Glomerular visceral epithelial cell (primary cell): ENCODE measurements around the gene NDUFA11.
"Not testable (repeated sequence)": the region's sequence is repeated elsewhere in the genome, so short reads cannot be mapped to it uniquely, and the experiment has no call there.

Experiments used
- DNase-seq: peaks from one replicate; pipeline ENCODE4 v3.0.0-alpha.2; 2016; ENCODE audit errors: extremely low spot score

NDUFA11 gene

GRCh38 chr19:5890099-5890498 is 13.5 kb downstream of the NDUFA11 start:
- DNase-seq = no peak

GRCh38 chr19:5889288-5889971 is 14.2 kb downstream of the NDUFA11 start:
- no peak for DNase-seq

GRCh38 chr19:5884065-5884811 is 19.4 kb downstream of the NDUFA11 start:
- DNase-seq = not testable (repeated sequence)

GRCh38 chr19:5883157-5883873 is 20.3 kb downstream of the NDUFA11 start:
- DNase-seq = not testable (repeated sequence)

- no peak for DNase-seq
Measured at GRCh38 chr19:5882421-5882968, 21.1 kb downstream of the NDUFA11 start.

GRCh38 chr19:5881543-5882299 is 21.9 kb downstream of the NDUFA11 start:
- no peak for DNase-seq

GRCh38 chr19:5880604-5881078 is 22.9 kb downstream of the NDUFA11 start:
- peak; percentile 71 for DNase-seq

- no peak for DNase-seq
Measured at GRCh38 chr19:5880196-5880595, 23.4 kb downstream of the NDUFA11 start.

GRCh38 chr19:5877882-5878281 is 25.7 kb downstream of the NDUFA11 start:
- DNase-seq = no peak

GRCh38 chr19:5877427-5877826 is 26.2 kb downstream of the NDUFA11 start:
- no peak for DNase-seq

- peak; percentile 38 for DNase-seq
Measured at GRCh38 chr19:5874496-5874895, 29.1 kb downstream of the NDUFA11 start.

GRCh38 chr19:5873617-5874199 is 29.9 kb downstream of the NDUFA11 start:
- no peak for DNase-seq

- DNase-seq = no peak
Measured at GRCh38 chr19:5870986-5871394, 32.6 kb downstream of the NDUFA11 start.

GRCh38 chr19:5867201-5868136 is 36.1 kb downstream of the NDUFA11 start:
- DNase-seq = no peak

- no peak for DNase-seq
Measured at GRCh38 chr19:5865772-5866171, 37.8 kb downstream of the NDUFA11 start.

- DNase-seq = no peak
Measured at GRCh38 chr19:5864725-5865486, 38.7 kb downstream of the NDUFA11 start.

- DNase-seq = no peak
Measured at GRCh38 chr19:5864013-5864720, 39.4 kb downstream of the NDUFA11 start.

GRCh38 chr19:5863030-5863665 is 40.4 kb downstream of the NDUFA11 start:
- DNase-seq = no peak
